ENCODE results near the gene IL6R.

- no peak for TF ChIP-seq CTCF (IDR thresholded peaks at IDR 0.05; ENCODE audit: low read length)
- no peak for TF ChIP-seq EZH2phosphoT487 (IDR thresholded peaks at IDR 0.05; ENCODE audit: low read length)
Measured at GRCh38 chr1:154404511-154404931, 622 bp upstream of the IL6R start.

Data from MM.1S (cell line).